Liver (tissue), 9 donors: Measurements from ENCODE around the gene SLC25A12. TPM values are rescaled to one million over a fixed set of nuclear protein-coding genes. Genes with fewer than 3 reads are reported as not detected.

Experiments used
- DNase-seq: peaks from one replicate; pipeline ENCODE4 v3.0.0-alpha.2; 2017; ENCODE audit warnings: low spot score
- H3K27ac ChIP-seq, 2 donors: one replicate each; pipeline ENCODE4 v1.7.0; 2013; ENCODE audit warnings: inconsistent platforms in 2 of 2, low read length in 2 of 2, control low read depth in 1 of 2, low read depth in 1 of 2, mild to moderate bottlenecking in 1 of 2
- H3K27me3 ChIP-seq, 4 donors: one replicate each; pipeline versions ENCODE4 v1.6.1 to v1.7.0; 2013; ENCODE audit warnings: low read length in 3 of 4, inconsistent platforms in 1 of 4, mild to moderate bottlenecking in 1 of 4, moderate library complexity in 1 of 4; ENCODE audit not compliant: control insufficient read depth in 4 of 4, insufficient read depth in 4 of 4
- H3K36me3 ChIP-seq, 4 donors: one replicate each; pipeline versions ENCODE4 v1.6.1 to v1.7.0; 2013; ENCODE audit warnings: low read length in 3 of 4, mild to moderate bottlenecking in 3 of 4, low read depth in 1 of 4, moderate library complexity in 1 of 4; ENCODE audit not compliant: control insufficient read depth in 4 of 4, insufficient read depth in 3 of 4
- H3K4me1 ChIP-seq, 4 donors: one replicate each; pipeline versions ENCODE4 v1.6.1 to v1.7.0; 2013; ENCODE audit warnings: low read length in 3 of 4, mild to moderate bottlenecking in 3 of 4, moderate library complexity in 1 of 4; ENCODE audit not compliant: control insufficient read depth in 4 of 4, insufficient read depth in 4 of 4
- H3K4me3 ChIP-seq, 3 donors: one replicate each; pipeline versions ENCODE4 v1.6.1 to v1.7.0; 2013; ENCODE audit warnings: low read length in 3 of 3, control low read depth in 1 of 3, low read depth in 1 of 3, mild to moderate bottlenecking in 1 of 3
- H3K9ac ChIP-seq, 2 donors: one replicate each; pipeline ENCODE4 v1.7.0; 2013; ENCODE audit warnings: low read length in 2 of 2, mild to moderate bottlenecking in 2 of 2, moderate library complexity in 2 of 2, control low read depth in 1 of 2, low read depth in 1 of 2
- H3K9me3 ChIP-seq, 4 donors: one replicate each; pipeline versions ENCODE4 v1.6.1 to v1.7.0; 2013; ENCODE audit warnings: low read length in 3 of 4; ENCODE audit not compliant: control insufficient read depth in 4 of 4
- ATF3 ChIP-seq: IDR thresholded peaks from 2 replicates; pipeline ENCODE4 v1.6.1; 2016; ENCODE audit warnings: antibody characterized with exemption
- CTCF ChIP-seq: fragments of 150-350 bp; IDR thresholded peaks from 2 replicates; pipeline ENCODE4 v1.5.1; 2017; ENCODE audit warnings: improper control_type of control experiment, low read depth, low read length; ENCODE audit not compliant: missing input control
- EGR1 ChIP-seq, 2 donors: IDR thresholded peaks; 2 replicates each; pipeline ENCODE4 v1.6.1; 2016 to 2018; ENCODE audit warnings: antibody characterized with exemption in 2 of 2, low read depth in 2 of 2
- FOXA1 ChIP-seq: IDR thresholded peaks from 2 replicates; pipeline ENCODE4 v1.6.1; 2016; ENCODE audit warnings: antibody characterized with exemption
- FOXA2 ChIP-seq: IDR thresholded peaks from 2 replicates; pipeline ENCODE4 v1.6.1; 2016; ENCODE audit warnings: antibody characterized with exemption
- GABPA ChIP-seq, 2 donors: IDR thresholded peaks in 1 of 2; conservative IDR thresholded peaks in 1 of 2; 2 replicates each; pipeline ENCODE4 v1.6.1; 2016; ENCODE audit warnings: antibody characterized with exemption in 2 of 2, mild to moderate bottlenecking in 1 of 2, moderate library complexity in 1 of 2
- HNF4A ChIP-seq, 2 donors: conservative IDR thresholded peaks; 2 replicates each; pipeline ENCODE4 v1.6.1; 2016; ENCODE audit warnings: antibody characterized with exemption in 2 of 2, mild to moderate bottlenecking in 2 of 2
- HNF4G ChIP-seq: IDR thresholded peaks from 2 replicates; pipeline ENCODE4 v1.6.1; 2016; ENCODE audit warnings: antibody characterized with exemption
- JUND ChIP-seq, 2 donors: IDR thresholded peaks; 2 replicates each; pipeline ENCODE4 v1.6.1; 2016; ENCODE audit warnings: antibody characterized with exemption in 2 of 2
- MAX ChIP-seq: IDR thresholded peaks from 2 replicates; pipeline ENCODE4 v1.6.1; 2016; ENCODE audit warnings: antibody characterized with exemption
- NR2F2 ChIP-seq: IDR thresholded peaks from 2 replicates; pipeline ENCODE4 v1.6.1; 2016; ENCODE audit warnings: antibody characterized with exemption
- RAD21 ChIP-seq, 2 donors: IDR thresholded peaks; 2 replicates each; pipeline ENCODE4 v1.6.1; 2016; ENCODE audit warnings: antibody characterized with exemption in 2 of 2, mild to moderate bottlenecking in 2 of 2
- REST ChIP-seq: IDR thresholded peaks from 2 replicates; pipeline ENCODE4 v1.6.1; 2016; ENCODE audit warnings: antibody characterized with exemption, mild to moderate bottlenecking
- RXRA ChIP-seq, 2 donors: IDR thresholded peaks; 2 replicates each; pipeline ENCODE4 v1.6.1; 2017 to 2018; ENCODE audit warnings: antibody characterized with exemption in 2 of 2, mild to moderate bottlenecking in 1 of 2
- SP1 ChIP-seq: IDR thresholded peaks from 2 replicates; pipeline ENCODE4 v1.6.1; 2018; ENCODE audit warnings: antibody characterized with exemption, mild to moderate bottlenecking
- TAF1 ChIP-seq: conservative IDR thresholded peaks from 2 replicates; pipeline ENCODE4 v1.6.1; 2016; ENCODE audit warnings: antibody characterized with exemption, mild to moderate bottlenecking
- YY1 ChIP-seq: IDR thresholded peaks from 2 replicates; pipeline ENCODE4 v1.6.1; 2016; ENCODE audit warnings: antibody characterized with exemption, mild to moderate bottlenecking
- ZBTB33 ChIP-seq: IDR thresholded peaks from 2 replicates; pipeline ENCODE4 v1.6.1; 2016; ENCODE audit warnings: antibody characterized with exemption
- WGBS: extraction: QIAGEN DNeasy Blood & Tissue Kit; methylation state at CpG from one replicate; pipeline ENCODE4 v1.1.7; 2013; 5-methylcytosine and 5-hydroxymethylcytosine counted together
- polyA plus RNA-seq, 2 donors: library from polyadenylated mRNA; stranded (reverse) in 1 of 2; unstranded in 1 of 2; fragments of 200-250 nt in 1 of 2; fragments of >200 nt in 1 of 2; fragmentation: Nextera tagmentation in 1 of 2; extraction: Ambion mirVana in 1 of 2; gene quantifications; one replicate each; pipeline versions ENCODE4 v1.2.1 to v1.2.3, GENCODE V29; 2013 to 2015
- total RNA-seq, 2 donors: library from RNA; depleted of rRNA; stranded (reverse); fragments of >200 nt; gene quantifications; one replicate each; pipeline ENCODE4 v1.2.3, GENCODE V29; 2014
- donor health status: healthy.
- donor health status: healthy.
- donor health status: healthy.
- donor health status: healthy.
- donor health status: healthy.

SLC25A12 gene
- total and polyA plus RNA-seq, 4 donors: 0.46 to 4.4 (median 2.1) TPM

- TF ChIP-seq RXRA (IDR thresholded peaks at IDR 0.05): no peak
- TF ChIP-seq ATF3: no peak
- TF ChIP-seq EGR1 (IDR thresholded peaks at IDR 0.05; ENCODE audit: low read depth in 2 of 2): no peak
- no peak for TF ChIP-seq HNF4A (conservative IDR thresholded peaks at IDR 0.05)
- TF ChIP-seq NR2F2: no peak
- TF ChIP-seq SP1: no peak
- TF ChIP-seq TAF1: no peak
- TF ChIP-seq ZBTB33: no peak
- no peak for TF ChIP-seq CTCF
- TF ChIP-seq FOXA1: no peak
- no peak for TF ChIP-seq GABPA (IDR thresholded peaks at IDR 0.05 in 1 of 2, conservative IDR thresholded peaks at IDR 0.05 in 1 of 2)
- no peak for TF ChIP-seq YY1
- no peak for TF ChIP-seq MAX
- TF ChIP-seq FOXA2: no peak
- no peak for TF ChIP-seq HNF4G
- no peak for TF ChIP-seq RAD21 (IDR thresholded peaks at IDR 0.05)
- no peak for TF ChIP-seq REST
- TF ChIP-seq JUND (IDR thresholded peaks at IDR 0.05): no peak
- Histone ChIP-seq H3K27me3 (no peaks in the 10 kb centered on the region), H3K9me3 (no peaks in the 10 kb centered on the region), H3K36me3 (no peaks in the 10 kb centered on the region), H3K4me3 (no peak overlapping the region), H3K4me1 (peaks cover 3 to 18% (median 7%) of the 10 kb centered on the region in 4 donors), H3K9ac (no peak overlapping the region), H3K27ac (no peak overlapping the region)
- DNase-seq: no peak
- WGBS: 97% methylated on average over 17 of the region's 17 CpGs
Measured at GRCh38 chr2:171924170-171924942, 30.3 kb upstream of the SLC25A12 start.
